Fibroblast of pulmonary artery (primary cell): ENCODE results near the gene PAM16.

Experiments used
- DNase-seq: peaks from one replicate; pipeline ENCODE4 v3.0.0-alpha.2; 2010; ENCODE audit warnings: low read depth
- H3K4me3 ChIP-seq: replicated peaks from 2 replicates; pipeline ENCODE4 v1.5.1; 2011; ENCODE audit warnings: low read depth, mild to moderate bottlenecking, control low read depth, low read length, moderate library complexity
- TF ChIP-seq, protein P1 (sequence below): IDR thresholded peaks from 2 replicates; pipeline ENCODE4 v1.5.1; 2011; ENCODE audit warnings: mild to moderate bottlenecking, control low read depth, low read length, inconsistent platforms; ENCODE audit errors: missing control alignments

PAM16 gene

DNA sequence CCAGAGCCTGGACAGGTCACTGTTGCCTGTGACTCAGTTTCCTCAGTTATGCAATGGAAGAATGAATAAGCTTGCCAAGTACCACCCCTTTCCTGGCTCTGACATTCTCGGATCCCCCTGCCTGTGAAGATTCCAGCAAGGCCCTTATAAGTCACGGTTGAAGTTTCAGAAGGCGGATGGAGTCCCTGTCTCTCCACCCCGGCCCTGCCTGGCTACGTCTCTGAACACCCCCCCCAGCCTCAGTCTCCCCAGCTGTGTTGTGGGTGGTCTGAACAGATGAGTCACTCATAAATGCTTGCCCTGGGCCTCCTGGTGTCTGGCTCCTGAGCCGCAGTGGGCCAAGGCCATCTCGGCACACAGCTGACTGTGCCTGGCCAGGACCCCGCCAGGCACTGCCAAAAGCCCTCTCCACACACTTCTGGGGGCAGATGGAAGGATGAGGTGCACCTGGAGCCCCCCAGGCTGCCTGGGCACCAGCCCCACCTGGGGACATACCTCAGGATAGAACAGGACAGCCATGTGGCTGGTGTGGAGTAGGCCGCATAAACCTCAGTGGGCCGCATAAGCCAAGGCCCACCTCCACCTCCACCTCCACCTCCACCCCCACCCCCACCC, 35.9 kb upstream of the PAM16 start:
- H3K4me3 ChIP-seq = no peak overlapping the region
- DNase-seq = peak; percentile 61
- TF ChIP-seq, protein P1, sequence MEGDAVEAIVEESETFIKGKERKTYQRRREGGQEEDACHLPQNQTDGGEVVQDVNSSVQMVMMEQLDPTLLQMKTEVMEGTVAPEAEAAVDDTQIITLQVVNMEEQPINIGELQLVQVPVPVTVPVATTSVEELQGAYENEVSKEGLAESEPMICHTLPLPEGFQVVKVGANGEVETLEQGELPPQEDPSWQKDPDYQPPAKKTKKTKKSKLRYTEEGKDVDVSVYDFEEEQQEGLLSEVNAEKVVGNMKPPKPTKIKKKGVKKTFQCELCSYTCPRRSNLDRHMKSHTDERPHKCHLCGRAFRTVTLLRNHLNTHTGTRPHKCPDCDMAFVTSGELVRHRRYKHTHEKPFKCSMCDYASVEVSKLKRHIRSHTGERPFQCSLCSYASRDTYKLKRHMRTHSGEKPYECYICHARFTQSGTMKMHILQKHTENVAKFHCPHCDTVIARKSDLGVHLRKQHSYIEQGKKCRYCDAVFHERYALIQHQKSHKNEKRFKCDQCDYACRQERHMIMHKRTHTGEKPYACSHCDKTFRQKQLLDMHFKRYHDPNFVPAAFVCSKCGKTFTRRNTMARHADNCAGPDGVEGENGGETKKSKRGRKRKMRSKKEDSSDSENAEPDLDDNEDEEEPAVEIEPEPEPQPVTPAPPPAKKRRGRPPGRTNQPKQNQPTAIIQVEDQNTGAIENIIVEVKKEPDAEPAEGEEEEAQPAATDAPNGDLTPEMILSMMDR = no peak

DNA sequence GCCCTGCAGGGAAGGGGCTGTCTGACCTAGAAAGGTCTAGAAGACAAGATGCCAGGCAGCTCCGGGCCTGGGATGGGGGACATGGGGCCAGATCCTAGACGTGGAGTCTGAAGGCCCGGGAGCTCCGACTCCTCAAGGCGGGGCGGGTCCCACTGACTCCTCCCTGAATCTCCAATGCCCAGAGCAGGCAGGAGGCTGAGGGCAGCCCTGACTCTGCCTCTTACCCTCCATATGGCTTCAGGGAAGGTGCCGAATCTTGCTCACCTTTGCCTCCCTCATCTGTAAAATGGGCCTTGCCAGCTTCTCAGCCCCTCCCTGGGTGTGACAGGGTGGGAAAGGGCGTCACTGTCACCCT, 35.3 kb upstream of the PAM16 start:
- no peak overlapping the region for H3K4me3 ChIP-seq
- DNase-seq = no peak
- TF ChIP-seq, protein P1 = no peak

DNA sequence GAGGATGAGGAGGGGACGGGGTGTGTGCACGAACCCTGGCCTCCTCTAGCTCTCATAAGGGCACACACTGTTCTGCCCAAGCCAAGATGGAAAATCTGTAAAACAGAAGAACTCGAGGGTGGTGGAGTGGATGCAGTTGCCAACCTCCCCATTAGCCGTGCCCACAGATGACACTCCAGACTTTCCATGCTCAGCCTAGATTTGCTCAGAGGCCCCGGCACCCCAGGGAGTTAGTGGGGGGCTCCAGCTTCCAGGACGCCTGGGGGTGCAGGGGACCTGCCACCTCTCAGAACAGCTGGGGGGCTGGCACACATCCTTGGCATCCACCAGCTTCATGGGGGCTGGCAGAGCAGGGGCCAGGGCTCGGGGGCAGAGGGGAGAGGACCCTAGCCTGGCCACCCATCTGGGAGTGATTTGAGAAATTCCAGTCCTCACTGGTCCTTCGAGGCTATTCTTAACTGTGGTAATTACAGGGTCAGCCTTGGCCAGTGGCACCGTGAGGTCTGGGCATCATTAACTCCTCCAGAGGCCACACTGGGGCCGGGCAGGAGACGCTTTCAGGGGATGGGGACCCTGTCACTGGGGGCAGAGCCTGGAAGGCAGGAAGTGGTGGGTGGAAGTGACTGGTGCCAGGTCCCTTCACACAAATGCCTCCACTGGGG, 34.8 kb upstream of the PAM16 start:
- no peak for DNase-seq
- no peak overlapping the region for H3K4me3 ChIP-seq
- TF ChIP-seq, protein P1 = no peak

DNA sequence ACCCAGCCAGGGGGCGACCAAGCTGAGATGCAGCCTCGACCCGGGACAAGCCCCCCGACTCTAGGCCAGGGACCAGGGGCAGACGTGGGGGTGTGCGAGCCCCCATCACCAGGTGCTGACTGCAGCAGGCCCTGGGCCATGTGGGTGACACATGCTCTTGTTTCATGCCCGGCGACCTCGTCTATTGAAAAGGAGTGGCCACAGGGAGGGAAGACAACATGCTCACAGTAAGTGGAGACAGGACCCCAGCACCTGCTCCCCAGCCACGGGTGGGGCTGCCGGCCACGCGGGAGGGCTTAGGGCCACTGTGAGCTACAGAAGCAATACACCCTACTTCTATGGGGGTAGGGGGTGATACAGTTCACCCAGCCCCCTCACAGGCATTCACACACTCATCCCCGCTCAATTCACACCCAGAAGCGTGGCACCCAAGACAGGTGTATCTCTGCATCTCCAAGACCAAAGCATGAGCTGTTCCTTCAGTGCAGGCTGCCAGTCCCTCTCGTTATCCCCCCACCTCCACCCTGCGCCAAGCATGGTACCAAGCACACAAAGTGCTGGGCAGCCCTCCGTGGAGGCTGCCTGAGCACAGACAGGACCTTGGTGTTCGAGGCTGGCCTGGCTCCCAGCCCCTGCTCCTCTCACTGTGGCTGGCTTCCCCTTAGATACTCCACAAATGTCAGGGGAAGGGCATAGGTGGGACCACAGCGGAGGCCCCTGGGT, 34.1 kb upstream of the PAM16 start:
- H3K4me3 ChIP-seq = no peak overlapping the region
- TF ChIP-seq, protein P1 = no peak
- no peak for DNase-seq

DNA sequence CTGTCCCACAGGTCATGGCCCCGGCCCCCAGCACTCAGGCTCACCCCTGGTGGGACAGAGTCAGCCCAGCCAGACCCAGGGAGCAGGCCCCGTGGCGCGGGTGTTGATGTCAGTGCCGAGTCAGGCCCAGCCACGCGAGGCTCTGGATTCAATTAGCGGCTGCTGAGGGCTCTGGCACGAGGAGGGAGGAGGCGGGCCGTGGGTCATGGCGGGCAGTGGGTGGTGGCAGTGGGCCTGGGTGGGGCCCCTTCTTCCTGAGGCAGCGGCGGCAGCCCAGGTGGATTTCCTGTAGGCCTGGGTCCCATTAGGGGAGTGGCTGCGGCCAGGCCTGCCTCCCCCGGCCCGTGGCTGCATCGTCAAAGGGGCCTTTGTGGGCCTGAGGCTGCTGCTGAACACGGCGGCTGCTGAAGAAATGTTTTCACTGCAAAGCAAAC, 33.4 kb upstream of the PAM16 start:
- H3K4me3 ChIP-seq = no peak overlapping the region
- TF ChIP-seq, protein P1 = no peak
- DNase-seq = no peak

DNA sequence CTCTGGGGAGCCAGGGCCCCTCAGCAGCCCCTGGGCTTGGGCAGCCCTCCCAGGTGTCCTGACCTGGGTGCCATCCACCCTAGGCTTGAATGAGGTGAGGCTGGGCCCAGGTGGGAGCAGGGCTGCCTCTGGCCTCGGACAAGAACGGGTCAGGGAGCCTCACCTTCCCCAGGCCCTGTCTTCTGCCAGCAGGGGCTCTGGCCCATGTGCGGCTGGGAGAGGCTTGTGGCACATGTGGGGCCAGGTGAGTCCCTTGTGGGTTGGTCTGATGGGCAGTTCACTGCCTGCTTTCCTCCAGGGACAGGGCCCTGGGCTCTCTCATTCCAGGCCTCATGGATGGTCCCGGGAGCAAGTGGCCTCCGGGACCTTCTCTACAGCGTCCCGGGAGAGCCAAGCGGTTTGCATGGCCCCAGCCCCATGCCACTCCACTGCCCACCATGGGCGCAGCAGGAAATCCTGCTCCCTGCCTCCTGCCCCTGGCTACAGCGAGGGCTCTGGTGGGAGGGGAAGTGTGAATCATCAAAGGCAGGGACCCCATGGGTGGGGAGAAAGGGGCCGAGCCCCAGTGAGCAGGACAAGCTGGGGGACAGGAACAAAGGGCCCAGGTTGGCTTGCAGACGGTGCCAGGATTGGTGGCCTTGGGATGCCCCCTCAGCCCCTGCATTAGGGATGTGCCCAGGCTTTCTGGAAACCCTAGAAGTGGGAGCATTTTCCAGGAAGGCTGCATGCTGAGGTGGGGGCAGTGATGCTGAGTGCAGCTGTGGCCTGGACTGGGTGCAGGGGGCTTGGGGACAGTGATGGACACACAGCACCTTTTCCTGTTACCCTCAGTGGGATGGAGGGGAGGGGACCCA, 32.7 kb upstream of the PAM16 start:
- no peak for DNase-seq
- TF ChIP-seq, protein P1 = no peak
- no peak overlapping the region for H3K4me3 ChIP-seq
